GM12878 (cell line): ENCODE results near the gene FOXF1.

Experiments used
- CHD1 ChIP-seq: IDR thresholded peaks from 2 replicates; pipeline ENCODE4 v1.6.1; 2012; ENCODE audit warnings: low read depth, low read length, improper control_type of control experiment
- CHD4 ChIP-seq: fragments of 200-600 bp; sonication (generic); IDR thresholded peaks from 2 replicates; pipeline ENCODE4 v1.6.1; 2016; ENCODE audit warnings: mild to moderate bottlenecking
- CTCF ChIP-seq, 3 experiments: IDR thresholded peaks in 2 of 3; conservative IDR thresholded peaks in 1 of 3; 2 replicates each; pipeline ENCODE4 v1.5.1; 2011; ENCODE audit warnings: low read depth in 3 of 3, low read length in 3 of 3, mild to moderate bottlenecking in 3 of 3, control low read depth in 2 of 3, moderate library complexity in 2 of 3, inconsistent platforms in 1 of 3, mixed read lengths in 1 of 3; ENCODE audit not compliant: control insufficient read depth in 2 of 3, insufficient read depth in 1 of 3; ENCODE audit errors: extremely low read depth in 1 of 3
- HCFC1 ChIP-seq: fragments of 150-350 bp; IDR thresholded peaks from 2 replicates; pipeline ENCODE4 v1.6.1; 2014; ENCODE audit warnings: low read length
- POLR2A ChIP-seq: IDR thresholded peaks from 2 replicates; pipeline ENCODE4 v1.6.1; 2011; ENCODE audit warnings: low read depth, mild to moderate bottlenecking, low read length
- TAF1 ChIP-seq: IDR thresholded peaks from 2 replicates; pipeline ENCODE4 v1.6.1; 2011; ENCODE audit warnings: mild to moderate bottlenecking, low read depth, low read length, borderline replicate concordance

GRCh38 chr16:86510465-86511261 is at the start of gene FOXF1:
- TF ChIP-seq CHD1 (no peak), TAF1 (no peak), CHD4 (no peak), HCFC1 (no peak), POLR2A (no peak), CTCF (IDR thresholded peaks at IDR 0.05 in 2 of 3, conservative IDR thresholded peaks at IDR 0.05 in 1 of 3; ENCODE audit: control insufficient read depth in 2 of 3, extremely low read depth in 1 of 3, insufficient read depth in 1 of 3, low read depth in 3 of 3, low read length in 3 of 3) (no peak)
